ENCODE results near the gene ATP2B2.

Gene ATP2B2

DNA sequence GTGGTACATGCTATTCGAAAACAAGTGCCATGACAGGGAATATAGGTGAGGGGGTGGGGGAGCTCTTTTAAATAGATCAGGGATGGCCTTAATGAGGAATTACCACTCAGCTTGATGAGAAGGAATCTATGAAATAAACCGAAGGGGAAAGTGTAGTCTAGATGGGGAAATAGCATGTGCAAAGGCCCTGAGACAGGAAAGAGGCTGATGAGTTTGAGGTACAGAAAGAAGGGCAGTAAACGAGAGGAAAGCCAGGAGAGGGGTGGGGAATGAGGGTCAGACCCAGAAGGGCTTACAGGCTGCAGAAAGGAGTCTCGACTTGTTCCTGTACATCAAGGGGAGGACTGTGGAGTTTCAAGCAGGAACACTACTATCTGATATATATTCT is 12.2 kb downstream of the ATP2B2 start:
- DNase-seq (ENCODE audit: low read depth) = no peak

DNA sequence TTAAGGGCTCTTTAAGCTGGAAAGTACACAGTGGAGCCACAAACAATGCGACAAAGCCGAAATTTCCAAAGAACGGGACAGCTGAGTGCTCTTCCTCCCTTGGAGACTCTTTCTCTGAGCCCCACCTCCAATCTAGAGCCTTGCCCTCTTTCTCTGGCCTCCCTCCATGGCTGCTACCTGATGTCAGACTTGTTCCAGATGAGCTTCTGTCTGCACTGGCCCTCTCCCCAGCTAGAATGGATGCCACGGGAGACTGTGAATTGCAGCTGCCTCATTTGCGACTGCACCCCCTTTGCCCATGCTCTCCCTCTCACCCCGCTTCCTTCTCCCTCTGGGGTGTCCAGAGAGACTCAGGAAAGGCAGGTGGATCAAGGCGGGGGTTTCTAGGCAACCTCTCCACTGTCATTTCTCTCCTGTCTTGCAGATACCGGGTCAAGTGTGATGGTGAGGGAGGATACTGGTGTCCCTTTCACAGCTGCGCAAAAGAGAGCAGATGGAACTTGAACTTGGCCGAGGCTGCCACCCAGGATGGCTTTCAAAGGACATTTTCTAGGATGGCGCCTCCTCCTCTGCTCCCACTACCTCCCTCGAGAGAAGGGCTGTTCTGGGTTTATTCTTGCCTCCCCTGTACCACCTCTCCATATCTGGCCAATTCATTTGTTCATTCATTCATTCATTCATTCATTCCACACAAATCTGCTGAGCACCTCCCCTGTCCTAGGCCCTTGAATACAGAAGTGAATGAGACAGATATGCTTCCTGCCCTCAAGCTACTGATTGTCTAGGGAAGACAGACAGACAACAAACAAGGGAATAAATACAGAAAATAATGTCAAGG is 12.8 kb downstream of the ATP2B2 start:
- no peak for DNase-seq (ENCODE audit: low read depth)

DNA sequence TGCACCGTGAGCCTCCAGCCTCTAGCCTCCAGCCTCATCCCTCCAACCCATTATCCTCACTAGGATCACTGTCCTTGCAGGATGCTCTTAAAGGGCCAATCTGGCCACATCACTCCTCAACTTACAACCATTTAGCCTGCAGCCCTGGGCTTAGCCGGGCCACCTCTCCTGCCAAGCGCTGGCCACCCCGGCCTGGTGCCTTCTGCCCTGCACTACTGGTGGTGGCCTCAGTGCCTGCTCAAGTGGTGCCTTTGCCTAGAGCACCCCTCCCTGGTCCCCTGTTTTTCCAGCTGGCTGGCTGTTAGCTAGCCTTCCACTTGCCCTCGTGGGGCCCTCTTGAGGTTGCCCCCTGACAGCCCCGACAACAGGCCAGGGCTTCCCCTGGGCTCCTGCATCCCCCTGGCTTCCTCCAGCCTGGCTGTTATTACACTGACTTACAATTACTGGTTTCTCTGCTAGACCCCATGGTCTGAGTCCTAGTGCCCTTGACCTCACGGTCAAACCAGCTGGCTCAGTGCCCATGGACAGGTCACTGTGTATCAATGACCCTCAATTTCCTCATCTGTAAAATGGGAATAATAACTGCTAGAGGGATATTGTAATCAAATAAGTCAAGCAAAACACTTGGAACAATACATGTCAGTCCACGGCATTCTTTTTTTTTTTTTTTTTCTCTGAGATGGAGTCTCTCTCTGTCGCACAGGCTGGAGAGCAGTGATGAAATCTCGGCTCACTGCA is 15.5 kb downstream of the ATP2B2 start:
- no peak for DNase-seq (ENCODE audit: low read depth)

DNA sequence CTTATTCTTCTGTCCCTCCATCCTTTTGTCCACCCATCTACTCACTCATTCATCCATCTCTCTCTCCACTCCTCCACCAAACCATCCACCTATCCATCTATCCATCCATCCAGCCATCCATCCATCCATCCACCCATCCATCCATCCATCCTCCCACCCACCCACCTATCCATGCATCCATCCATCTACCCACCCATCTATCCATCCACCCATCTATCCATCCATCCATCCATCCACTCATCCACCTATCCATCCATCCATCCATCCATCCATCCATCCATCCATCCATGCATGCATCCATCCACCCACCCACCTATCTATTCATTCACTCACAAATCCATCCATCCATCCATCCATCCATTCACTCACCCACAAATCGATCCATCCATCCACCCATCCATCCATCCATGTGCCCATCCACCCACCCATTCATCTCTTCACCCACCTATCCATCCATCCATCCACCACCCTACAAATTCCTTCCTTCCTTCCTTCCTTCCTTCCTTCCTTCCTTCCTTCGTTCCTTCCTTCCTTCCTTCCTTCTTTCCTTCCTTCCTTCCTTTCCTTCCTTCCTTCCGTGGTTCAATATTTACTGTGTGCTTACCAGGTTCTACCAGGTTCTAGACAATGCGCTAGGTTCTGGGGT is 17.3 kb downstream of the ATP2B2 start:
- no peak for DNase-seq (ENCODE audit: low read depth)

DNA sequence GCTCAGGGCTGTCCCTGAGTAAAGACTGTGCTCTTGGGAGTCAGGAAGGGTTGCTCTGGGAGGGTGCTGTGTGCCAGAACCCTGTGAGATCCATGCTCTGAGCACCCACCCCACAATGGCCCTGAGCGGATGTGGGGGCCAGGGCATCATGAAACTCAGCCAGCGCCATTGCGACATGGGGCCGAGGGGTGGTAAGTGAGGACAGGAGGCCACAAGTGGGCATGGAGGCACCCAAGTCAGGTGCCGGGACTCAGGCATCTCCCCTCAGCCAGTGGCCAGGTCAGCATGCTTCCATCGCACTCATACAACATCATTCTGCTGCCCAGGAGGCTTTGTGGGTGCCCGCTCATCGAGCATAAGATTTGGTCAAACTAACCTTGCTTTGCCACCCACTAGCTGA is 19.6 kb downstream of the ATP2B2 start:
- DNase-seq (ENCODE audit: low read depth) = no peak

DNA sequence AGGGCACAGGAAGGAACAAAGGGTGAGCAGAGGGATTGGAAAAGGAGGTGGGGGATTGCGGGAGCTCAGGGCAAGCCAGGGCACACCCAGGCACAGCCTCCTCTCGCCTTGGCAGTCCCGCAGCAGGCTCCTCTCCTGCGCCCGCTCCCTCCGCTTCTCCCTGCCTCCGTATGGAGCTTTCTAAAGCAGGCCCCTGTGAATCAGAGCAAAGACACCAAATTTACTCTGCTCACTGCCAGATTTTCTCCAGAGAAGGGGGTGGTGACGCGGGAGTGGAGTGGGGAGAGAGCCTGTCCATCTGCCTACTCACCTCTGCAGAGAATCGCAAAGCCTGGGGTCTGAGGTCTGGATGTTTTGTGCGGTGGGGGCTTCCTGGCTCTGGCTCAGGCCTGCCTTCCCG is 20.0 kb downstream of the ATP2B2 start:
- no peak for DNase-seq (ENCODE audit: low read depth)

DNA sequence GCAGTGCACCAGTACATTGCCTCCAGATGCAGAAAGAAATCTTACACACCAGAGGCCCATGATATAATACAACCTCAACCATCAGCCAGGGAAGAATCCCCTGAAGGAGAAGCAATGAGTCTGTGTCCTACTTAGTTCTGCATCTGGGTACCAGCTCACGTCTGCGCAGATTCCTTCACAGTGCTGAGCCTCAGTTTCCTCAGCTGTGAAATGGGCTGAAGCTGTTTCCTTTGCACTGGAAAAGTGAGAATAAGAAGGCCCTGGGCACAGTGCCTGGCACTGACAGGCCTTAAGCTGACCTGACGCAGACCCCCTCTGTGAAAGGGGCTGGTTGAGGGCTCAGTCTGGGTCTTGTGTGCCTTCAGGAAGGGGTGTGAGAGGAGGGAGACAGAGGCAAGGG is 20.7 kb downstream of the ATP2B2 start:
- DNase-seq (ENCODE audit: low read depth) = no peak

DNA sequence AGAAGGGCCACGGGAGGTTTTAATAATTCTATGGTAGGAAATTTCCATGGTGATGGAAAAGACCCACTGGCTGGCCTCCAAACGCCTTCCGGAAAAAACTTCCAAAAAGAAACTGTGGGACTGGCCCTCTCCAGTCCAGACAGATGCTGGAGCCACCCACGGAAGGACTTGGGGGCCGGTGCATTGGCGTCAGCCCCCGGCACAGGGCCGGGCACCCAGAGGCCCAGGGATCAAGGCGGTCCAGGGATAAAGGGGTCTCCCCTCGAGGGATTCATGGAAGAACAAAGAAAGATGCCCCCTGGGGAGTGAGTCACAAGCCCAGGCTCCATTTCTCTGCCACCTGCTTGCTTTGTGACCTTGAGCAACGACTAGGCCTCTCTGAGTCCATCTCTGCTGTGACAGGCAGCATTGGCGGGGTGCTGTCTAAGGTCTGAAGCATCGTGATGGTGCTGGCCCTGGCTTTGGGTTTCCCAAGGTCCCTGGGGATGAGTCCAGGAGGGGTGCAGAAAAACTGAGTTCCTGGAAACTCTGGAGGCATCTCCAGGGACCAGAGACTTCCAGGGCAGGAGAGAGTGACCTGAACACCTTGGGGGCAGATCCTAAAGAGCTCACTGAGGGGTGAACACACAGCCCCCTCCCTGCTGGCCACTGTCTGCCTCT is 21.6 kb downstream of the ATP2B2 start:
- no peak for DNase-seq (ENCODE audit: low read depth)

DNA sequence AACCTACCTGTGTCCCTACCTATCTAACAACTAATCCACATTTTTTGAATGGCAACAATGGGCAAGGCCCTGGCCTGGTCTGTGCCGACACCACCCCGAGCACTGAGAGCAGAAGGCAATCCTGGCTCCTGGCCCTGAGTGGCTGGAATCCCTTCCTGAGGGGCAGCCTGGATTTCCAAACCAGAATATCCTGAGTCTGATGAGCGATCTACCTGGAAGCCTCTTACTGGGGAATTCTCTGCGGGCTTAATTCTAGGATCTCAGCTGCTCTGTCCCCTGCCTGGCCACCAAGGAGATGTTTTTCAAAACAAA is 22.1 kb downstream of the ATP2B2 start:
- DNase-seq (ENCODE audit: low read depth) = no peak

DNA sequence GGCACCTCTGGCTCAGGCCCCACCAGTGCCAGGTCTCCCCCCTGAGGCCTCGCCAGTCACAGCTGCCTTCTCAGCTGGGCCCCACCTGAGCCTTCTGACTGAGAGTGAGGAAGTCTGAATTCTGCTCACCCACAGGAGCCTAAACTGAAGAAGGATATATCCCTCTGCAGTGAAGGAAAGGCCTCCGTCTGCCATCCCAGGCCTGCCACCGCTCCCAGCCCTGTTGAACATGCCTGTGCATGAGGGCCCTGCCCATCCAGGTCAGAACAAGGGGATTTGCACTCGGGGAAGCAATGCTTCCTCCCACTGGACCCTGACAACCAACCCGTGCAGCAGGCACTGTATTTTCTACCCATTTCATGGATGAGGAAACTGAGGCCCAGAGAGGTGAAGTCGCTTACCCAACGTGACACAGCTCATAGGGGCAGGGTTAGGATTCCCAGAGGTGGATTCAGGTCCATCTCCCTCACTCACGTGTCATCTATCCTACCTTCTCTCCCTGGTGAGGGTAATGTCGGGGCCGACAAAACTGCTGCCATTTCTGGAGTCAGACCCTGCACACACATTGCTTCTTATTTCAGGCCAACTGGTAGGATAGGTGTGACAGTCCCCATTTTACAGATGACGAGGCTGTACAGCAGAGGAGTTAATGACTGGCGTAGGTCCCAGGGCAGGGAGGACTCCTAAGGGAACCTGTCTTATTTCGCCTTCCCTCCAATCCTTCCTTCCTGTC is 22.6 kb downstream of the ATP2B2 start:
- no peak for DNase-seq (ENCODE audit: low read depth)

DNA sequence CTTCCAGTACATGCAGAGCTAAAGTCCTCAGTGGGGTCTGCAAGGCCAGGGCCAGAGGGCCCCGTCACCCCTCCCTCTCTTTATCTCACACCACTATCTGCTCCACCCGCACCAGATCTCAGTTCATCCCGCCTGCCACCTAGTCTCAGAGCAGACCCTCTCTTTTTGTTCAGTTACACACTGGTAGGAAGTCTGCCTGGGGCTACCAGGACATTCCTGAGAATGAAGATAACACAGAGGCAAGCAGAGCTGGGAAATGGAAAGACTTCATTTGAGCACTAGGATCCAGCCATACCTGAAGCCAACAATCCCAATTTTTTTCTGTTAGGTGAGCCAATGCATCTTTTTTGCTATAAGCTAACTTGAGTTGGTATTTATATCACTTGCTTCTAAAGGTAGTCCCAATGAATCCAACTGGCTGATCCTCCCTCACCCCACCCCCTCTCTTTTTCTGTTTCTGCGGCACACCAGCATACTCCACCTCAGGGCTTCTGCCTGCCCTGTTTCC is 24.5 kb downstream of the ATP2B2 start:
- no peak for DNase-seq (ENCODE audit: low read depth)

DNA sequence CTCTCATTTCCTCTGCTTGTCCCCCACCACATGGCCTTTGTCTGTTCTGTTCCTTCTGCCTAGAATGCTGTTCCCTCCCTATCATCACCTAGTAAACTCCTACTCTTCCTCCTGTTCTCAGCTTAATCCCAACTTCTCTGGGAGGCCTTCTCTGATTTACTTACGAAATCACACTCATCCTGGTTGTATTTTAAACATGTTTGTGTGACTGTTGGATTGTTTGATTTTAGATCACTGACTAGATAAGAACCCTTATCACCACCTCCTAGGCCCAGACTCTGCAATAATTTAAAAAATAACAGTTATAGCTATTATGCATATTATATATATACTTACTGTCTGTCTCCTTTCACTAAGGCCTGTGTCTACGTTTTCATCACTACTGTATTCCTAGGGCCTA is 26.1 kb downstream of the ATP2B2 start:
- no peak for DNase-seq (ENCODE audit: low read depth)

DNA sequence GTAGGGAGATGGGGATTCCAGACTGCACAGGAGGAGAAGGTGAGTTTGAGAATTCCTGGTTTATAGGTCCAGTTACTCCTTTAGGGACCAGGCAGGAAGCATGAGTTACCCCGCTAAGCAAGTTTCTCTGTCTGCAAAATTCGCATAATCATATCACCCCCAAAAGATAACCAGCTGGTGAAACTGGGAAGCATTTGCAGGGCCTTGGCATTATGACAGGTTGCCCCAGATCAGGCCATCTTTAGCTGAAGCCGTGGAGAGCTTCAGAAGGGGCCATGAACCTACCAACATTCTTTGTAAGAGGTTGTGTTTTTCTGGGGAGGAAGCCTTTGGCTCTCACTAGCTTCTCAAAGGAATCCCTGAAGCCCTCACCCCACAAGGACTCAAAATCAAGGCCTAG is 29.4 kb downstream of the ATP2B2 start:
- no peak for DNase-seq (ENCODE audit: low read depth)

DNA sequence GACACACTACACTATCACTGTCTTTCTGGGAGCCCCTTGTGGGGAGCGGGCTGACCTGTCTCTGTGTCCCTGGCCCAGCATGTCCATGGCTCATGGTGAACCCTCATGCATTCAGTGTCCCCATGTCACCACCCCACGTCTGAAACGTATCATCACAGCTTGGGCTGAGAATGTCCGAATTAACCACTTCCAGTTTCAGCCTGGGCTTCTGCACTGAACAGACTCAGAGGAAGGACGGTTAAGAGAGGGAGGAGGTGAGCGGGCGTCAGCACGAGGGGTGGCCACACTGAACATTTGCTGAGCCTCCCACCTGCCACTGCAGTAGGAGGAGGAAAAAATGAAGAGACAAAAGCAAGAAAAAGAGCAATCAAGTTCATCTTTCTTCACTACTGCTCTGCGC is 30.5 kb downstream of the ATP2B2 start:
- DNase-seq (ENCODE audit: low read depth) = no peak

DNA sequence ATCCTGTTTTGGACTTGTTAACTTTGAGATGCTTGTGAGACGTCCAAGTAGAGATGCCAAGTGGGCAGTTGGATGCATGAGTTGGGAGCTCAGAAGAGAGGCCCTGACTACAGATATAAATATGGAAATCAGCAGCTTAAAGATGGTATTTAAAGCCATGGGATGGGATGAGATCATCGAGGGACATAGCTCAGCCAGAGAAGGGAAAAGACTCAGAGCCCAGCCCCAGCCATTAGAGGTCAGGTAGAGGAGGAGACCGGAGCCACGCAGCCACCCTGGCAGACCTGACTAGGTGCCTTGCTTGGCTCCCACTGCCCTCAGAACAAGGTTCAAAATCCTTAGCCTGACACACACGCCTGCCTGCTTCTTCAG is 31.1 kb downstream of the ATP2B2 start:
- DNase-seq (ENCODE audit: low read depth) = no peak

DNA sequence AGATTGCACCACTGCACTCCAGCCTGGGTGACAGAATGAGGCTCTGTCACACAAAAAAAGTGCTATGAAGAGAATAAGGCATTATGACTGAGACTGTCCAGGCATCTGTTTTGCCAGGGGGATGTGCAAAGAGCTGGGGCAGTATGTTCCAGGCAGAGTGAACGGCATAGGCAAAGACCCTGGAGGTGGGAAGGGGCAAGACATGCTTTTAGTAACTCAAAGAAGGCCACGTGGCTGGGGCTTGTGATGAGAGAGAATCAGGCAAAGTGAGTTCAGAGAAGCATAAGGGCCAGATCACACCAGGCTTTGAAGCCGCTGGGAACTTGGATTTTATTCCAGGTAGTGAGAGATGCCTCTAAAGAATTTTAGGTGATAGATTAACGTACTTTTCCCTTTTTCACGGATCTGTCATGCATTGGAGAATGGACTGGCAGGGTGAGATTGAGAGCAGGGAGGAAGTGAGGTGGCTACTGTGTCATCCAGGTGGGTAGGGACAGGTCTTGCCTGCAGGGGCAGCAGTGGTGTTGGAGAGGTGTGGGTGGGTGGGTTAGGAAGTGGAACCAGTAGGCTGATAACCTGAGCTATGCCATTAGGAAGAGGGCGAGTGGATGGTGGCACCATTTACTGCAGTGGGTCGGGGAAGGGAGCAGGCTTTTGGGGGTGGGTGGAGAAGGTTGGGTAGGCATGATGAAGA is 31.7 kb downstream of the ATP2B2 start:
- DNase-seq (ENCODE audit: low read depth) = no peak

DNA sequence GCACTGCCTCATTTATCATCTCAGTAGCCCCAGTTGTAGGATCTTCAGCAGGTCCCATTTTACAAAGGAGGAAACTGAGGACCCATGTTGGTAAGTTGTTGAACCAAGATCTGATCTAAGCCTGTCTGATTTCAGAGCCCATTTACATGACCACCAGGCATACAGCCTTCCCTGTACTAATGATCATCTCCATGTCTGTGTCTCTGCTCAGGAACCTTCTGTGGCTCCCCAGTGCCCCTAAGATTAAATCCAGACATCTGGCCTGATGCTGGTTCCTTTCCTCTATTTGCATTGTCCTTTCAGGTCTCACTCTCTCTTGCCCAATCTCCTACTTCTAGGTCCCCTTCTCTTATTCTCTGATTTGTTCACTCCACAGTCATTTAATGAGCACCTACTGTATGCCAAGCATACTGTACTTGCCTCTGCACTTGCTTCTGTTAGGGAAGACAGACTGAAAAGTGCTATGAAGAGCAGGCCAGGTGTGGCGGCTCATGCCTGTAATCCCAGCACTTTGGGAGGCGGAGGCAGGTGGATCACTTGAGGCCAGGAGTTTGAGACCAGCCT is 32.4 kb downstream of the ATP2B2 start:
- DNase-seq (ENCODE audit: low read depth) = no peak

DNA sequence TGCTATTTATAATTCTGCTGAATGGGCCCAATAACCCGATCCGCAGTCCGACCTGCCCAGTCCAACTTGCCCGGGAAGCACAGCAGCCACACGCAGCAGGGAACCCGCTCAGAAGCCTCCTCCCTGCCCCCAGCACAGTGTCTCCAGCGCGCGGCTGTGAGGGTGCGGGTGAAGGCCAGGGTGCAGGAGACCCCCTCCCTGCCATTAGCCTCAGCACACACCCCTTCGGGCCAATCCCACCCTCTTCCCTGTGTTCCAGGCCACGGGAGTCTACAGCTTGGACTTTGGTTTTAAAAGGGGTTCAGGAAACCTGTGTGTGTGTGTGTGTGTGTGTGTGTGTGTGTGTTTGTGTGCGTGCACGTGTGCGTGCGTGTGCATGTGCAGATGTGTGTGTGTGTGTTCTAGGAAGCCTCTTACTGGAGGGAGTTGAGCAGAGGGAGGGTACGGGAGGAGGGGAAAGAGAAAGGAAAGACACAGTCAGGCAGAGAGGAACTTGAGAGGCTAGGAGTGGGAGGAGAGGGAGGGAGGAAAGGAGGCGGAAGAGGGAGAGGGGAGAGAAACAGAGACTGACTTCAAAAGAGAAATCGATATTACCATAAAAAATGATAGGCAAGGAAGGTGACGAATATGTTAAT is 34.2 kb downstream of the ATP2B2 start:
- DNase-seq (ENCODE audit: low read depth) = no peak

DNA sequence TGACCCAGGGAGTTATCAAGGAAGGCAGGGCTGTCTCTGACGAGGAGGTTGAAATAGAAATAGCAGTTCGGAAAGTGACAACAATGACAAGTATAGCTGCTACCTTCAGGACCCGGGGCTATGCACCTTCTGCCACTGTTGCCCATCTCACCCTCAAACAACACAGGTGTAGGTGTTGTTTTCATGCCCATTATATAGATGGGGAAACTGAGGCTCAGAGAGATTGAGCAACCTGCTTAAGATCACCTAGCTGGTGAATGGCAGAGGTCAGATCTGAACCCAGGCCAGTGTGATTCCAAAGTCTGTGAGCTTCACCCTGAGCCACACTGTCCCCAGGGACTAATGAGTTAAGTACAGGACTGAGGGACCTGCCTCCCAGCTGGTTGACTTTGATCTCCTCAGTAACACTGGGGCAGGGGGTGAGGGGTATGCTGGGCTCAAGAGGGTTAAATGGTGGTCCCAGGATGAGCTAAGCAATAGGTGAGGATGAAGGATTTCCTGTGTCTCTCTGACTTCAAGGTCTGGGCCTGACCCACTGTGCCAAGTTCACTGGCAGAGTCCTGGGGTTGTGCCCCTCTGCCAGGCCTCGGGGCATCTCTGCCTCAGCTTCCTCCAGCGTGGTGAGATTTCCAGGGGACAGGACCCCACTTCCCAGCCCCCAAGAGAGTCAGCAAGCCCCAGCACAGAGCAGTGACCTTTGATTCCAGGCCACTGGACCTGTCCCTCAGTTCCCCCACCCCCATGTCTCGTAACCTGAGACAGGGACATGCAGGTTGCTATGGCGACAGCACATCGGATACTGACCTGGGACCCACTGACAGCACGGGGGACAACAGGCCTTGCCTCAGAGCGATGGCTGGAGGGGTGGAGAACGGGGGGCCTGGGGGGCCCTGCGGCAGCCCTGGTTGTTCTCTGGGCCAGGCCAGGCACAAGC is 35.0 kb downstream of the ATP2B2 start:
- DNase-seq (ENCODE audit: low read depth) = no peak
